ENCODE results near the gene HTT. TPM values are rescaled to one million over a fixed set of nuclear protein-coding genes. Genes with fewer than 3 reads are reported as not detected.

Gene HTT
- total and polyA plus RNA-seq, 5 donors from 2014 or later: 4.8 to 101 (median 6.4) TPM

- H3K4me1 ChIP-seq (ENCODE audit: control insufficient read depth, insufficient read depth, low read length, poor library complexity, severe bottlenecking): no peaks in the 10 kb centered on the region
- no peak overlapping the region for H3K27ac ChIP-seq (ENCODE audit: insufficient read depth, low read length, poor library complexity, severe bottlenecking)
- no peaks in the 10 kb centered on the region for H3K27me3 ChIP-seq (ENCODE audit: control insufficient read depth, insufficient read depth, low read length)
- ATAC-seq (ENCODE audit: low read depth in 2 of 2) (no peak), DNase-seq (no peak)
- peak overlapping the region in 1 of 4 donors; percentile 17 for H3K4me3 Mint-ChIP-seq
- H3K9me3 ChIP-seq (ENCODE audit: control insufficient read depth in 2 of 2, low read length in 2 of 2): no peaks in the 10 kb centered on the region
- H3K4me3 ChIP-seq (ENCODE audit: low read depth, low read length): no peak overlapping the region
- H3K36me3 ChIP-seq (ENCODE audit: control insufficient read depth, insufficient read depth, low read length): peaks cover 2% of the 10 kb centered on the region
- H3K27ac Mint-ChIP-seq: no peak overlapping the region
- peaks cover 0 to 8% (median 1%) of the 10 kb centered on the region in 7 donors for H3K9me3 Mint-ChIP-seq
- peaks cover 9% of the 10 kb centered on the region for H3K36me3 Mint-ChIP-seq
- no peaks in the 10 kb centered on the region for H3K4me1 Mint-ChIP-seq
- H3K27me3 Mint-ChIP-seq: peaks cover 11% of the 10 kb centered on the region
Observed at GRCh38 chr4:3066836-3067400, 7.6 kb upstream of the HTT start.

- H3K27me3 ChIP-seq (ENCODE audit: control insufficient read depth, insufficient read depth, low read length): no peaks in the 10 kb centered on the region
- no peaks in the 10 kb centered on the region for H3K4me1 Mint-ChIP-seq
- peaks cover 11% of the 10 kb centered on the region for H3K27me3 Mint-ChIP-seq
- DNase-seq: no peak
- H3K9me3 Mint-ChIP-seq: peaks cover 0 to 8% (median 1%) of the 10 kb centered on the region in 7 donors
- no peak overlapping the region for H3K27ac ChIP-seq (ENCODE audit: insufficient read depth, low read length, poor library complexity, severe bottlenecking)
- no peaks in the 10 kb centered on the region for H3K4me1 ChIP-seq (ENCODE audit: control insufficient read depth, insufficient read depth, low read length, poor library complexity, severe bottlenecking)
- H3K27ac Mint-ChIP-seq: no peak overlapping the region
- H3K36me3 Mint-ChIP-seq: peaks cover 9% of the 10 kb centered on the region
- ATAC-seq (ENCODE audit: low read depth in 2 of 2): no peak
- H3K36me3 ChIP-seq (ENCODE audit: control insufficient read depth, insufficient read depth, low read length): peaks cover 2% of the 10 kb centered on the region
- H3K4me3 Mint-ChIP-seq: no peak overlapping the region
- H3K4me3 ChIP-seq (ENCODE audit: low read depth, low read length): no peak overlapping the region
- no peaks in the 10 kb centered on the region for H3K9me3 ChIP-seq (ENCODE audit: control insufficient read depth in 2 of 2, low read length in 2 of 2)
Observed at GRCh38 chr4:3067473-3068001, 6.9 kb upstream of the HTT start.

- Histone ChIP-seq H3K27me3 (ENCODE audit: control insufficient read depth, insufficient read depth, low read length) (no peaks in the 10 kb centered on the region), H3K36me3 (ENCODE audit: control insufficient read depth, insufficient read depth, low read length) (peaks cover 2% of the 10 kb centered on the region), H3K27ac (ENCODE audit: insufficient read depth, low read length, poor library complexity, severe bottlenecking) (no peak overlapping the region), H3K9me3 (ENCODE audit: control insufficient read depth in 2 of 2, low read length in 2 of 2) (no peaks in the 10 kb centered on the region), H3K4me3 (ENCODE audit: low read depth, low read length) (no peak overlapping the region), H3K4me1 (ENCODE audit: control insufficient read depth, insufficient read depth, low read length, poor library complexity, severe bottlenecking) (peaks cover 6% of the 10 kb centered on the region)
- H3K36me3 Mint-ChIP-seq: peaks cover 9% of the 10 kb centered on the region
- ATAC-seq (ENCODE audit: low read depth in 2 of 2) (no peak), DNase-seq (no peak)
- H3K9me3 Mint-ChIP-seq: peaks cover 0 to 4% (median 1%) of the 10 kb centered on the region in 7 donors
- no peaks in the 10 kb centered on the region for H3K4me1 Mint-ChIP-seq
- H3K4me3 Mint-ChIP-seq: no peak overlapping the region
- peaks cover 11% of the 10 kb centered on the region for H3K27me3 Mint-ChIP-seq
- H3K27ac Mint-ChIP-seq: no peak overlapping the region
Observed at GRCh38 chr4:3069661-3070199, 4.8 kb upstream of the HTT start.

GRCh38 chr4:3070709-3071500, 3.6 kb upstream of the HTT start:
- no peaks in the 10 kb centered on the region for H3K9me3 ChIP-seq (ENCODE audit: control insufficient read depth in 2 of 2, low read length in 2 of 2)
- Mint-ChIP-seq H3K4me3 (peak overlapping the region in 1 of 4 donors; percentile 85), H3K36me3 (peaks cover 9% of the 10 kb centered on the region)

GRCh38 chr4:3071811-3072210, 2.7 kb upstream of the HTT start:
- Histone ChIP-seq H3K27me3 (ENCODE audit: control insufficient read depth, insufficient read depth, low read length) (no peaks in the 10 kb centered on the region), H3K4me3 (ENCODE audit: low read depth, low read length) (no peak overlapping the region), H3K9me3 (ENCODE audit: control insufficient read depth in 2 of 2, low read length in 2 of 2) (no peaks in the 10 kb centered on the region), H3K27ac (ENCODE audit: insufficient read depth, low read length, poor library complexity, severe bottlenecking) (no peak overlapping the region), H3K36me3 (ENCODE audit: control insufficient read depth, insufficient read depth, low read length) (no peaks in the 10 kb centered on the region), H3K4me1 (ENCODE audit: control insufficient read depth, insufficient read depth, low read length, poor library complexity, severe bottlenecking) (peaks cover 20% of the 10 kb centered on the region)
- DNase-seq (no peak), ATAC-seq (ENCODE audit: low read depth in 2 of 2) (no peak)
- peak overlapping the region in 1 of 4 donors; percentile 85 for H3K4me3 Mint-ChIP-seq
- H3K9me3 Mint-ChIP-seq: peaks cover 0 to 2% (median 0%) of the 10 kb centered on the region in 7 donors
- peaks cover 6% of the 10 kb centered on the region for H3K36me3 Mint-ChIP-seq
- peak overlapping the region in 1 of 3 donors; percentile 52 for H3K27ac Mint-ChIP-seq
- H3K4me1 Mint-ChIP-seq: peaks cover 5 to 16% (median 12%) of the 10 kb centered on the region in 4 donors
- H3K27me3 Mint-ChIP-seq: peaks cover 6% of the 10 kb centered on the region

More at GRCh38 chr4:3070709-3071500, 3.6 kb upstream of the HTT start:
- H3K4me3 ChIP-seq (ENCODE audit: low read depth, low read length): no peak overlapping the region
- DNase-seq (no peak), ATAC-seq (ENCODE audit: low read depth in 2 of 2) (no peak)
- no peak overlapping the region for H3K27ac Mint-ChIP-seq
- H3K27ac ChIP-seq (ENCODE audit: insufficient read depth, low read length, poor library complexity, severe bottlenecking): no peak overlapping the region
- H3K4me1 Mint-ChIP-seq: peaks cover 3 to 7% (median 6%) of the 10 kb centered on the region in 4 donors
- H3K36me3 ChIP-seq (ENCODE audit: control insufficient read depth, insufficient read depth, low read length): no peaks in the 10 kb centered on the region
- H3K27me3 ChIP-seq (ENCODE audit: control insufficient read depth, insufficient read depth, low read length): no peaks in the 10 kb centered on the region
- peaks cover 16% of the 10 kb centered on the region for H3K4me1 ChIP-seq (ENCODE audit: control insufficient read depth, insufficient read depth, low read length, poor library complexity, severe bottlenecking)
- H3K27me3 Mint-ChIP-seq: peaks cover 6% of the 10 kb centered on the region
- peaks cover 0 to 4% (median 1%) of the 10 kb centered on the region in 7 donors for H3K9me3 Mint-ChIP-seq

GRCh38 chr4:3073158-3074077, 1.1 kb upstream of the HTT start:
- Mint-ChIP-seq H3K9me3 (peaks cover 0 to 2% (median 0%) of the 10 kb centered on the region in 7 donors), H3K27ac (no peak overlapping the region), H3K4me3 (peak overlapping the region in 3 of 4 donors; percentile 48 to 80 (median 60)), H3K36me3 (peaks cover 4% of the 10 kb centered on the region), H3K27me3 (no peaks in the 10 kb centered on the region), H3K4me1 (peaks cover 10 to 25% (median 16%) of the 10 kb centered on the region in 4 donors)
- H3K27ac ChIP-seq (ENCODE audit: insufficient read depth, low read length, poor library complexity, severe bottlenecking): peak overlapping the region; percentile 65
- H3K4me3 ChIP-seq (ENCODE audit: low read depth, low read length): no peak overlapping the region
- DNase-seq (peak in 1 of 3 donors; percentile 4), ATAC-seq (ENCODE audit: low read depth in 2 of 2) (no peak)
- H3K9me3 ChIP-seq (ENCODE audit: control insufficient read depth in 2 of 2, low read length in 2 of 2): no peaks in the 10 kb centered on the region
- H3K36me3 ChIP-seq (ENCODE audit: control insufficient read depth, insufficient read depth, low read length): no peaks in the 10 kb centered on the region
- H3K4me1 ChIP-seq (ENCODE audit: control insufficient read depth, insufficient read depth, low read length, poor library complexity, severe bottlenecking): peaks cover 20% of the 10 kb centered on the region
- no peaks in the 10 kb centered on the region for H3K27me3 ChIP-seq (ENCODE audit: control insufficient read depth, insufficient read depth, low read length)

Measured in CD4-positive, CD25-positive, alpha-beta regulatory T cell (primary cell).